ENCODE data around the gene GPX4.

- TF ChIP-seq CTCF (IDR thresholded peaks at IDR 0.05) (no peak), POLR2A (IDR thresholded peaks at IDR 0.05) (peak; percentile 38)
Measured at GRCh38 chr19:1093811-1094553, 9.8 kb upstream of the GPX4 start.
